IMR-90 (cell line): ENCODE results near the gene FBXL13. TPM values are rescaled to one million over a fixed set of nuclear protein-coding genes. Genes with fewer than 3 reads are reported as not detected.

Experiments used
- ATAC-seq: fragments of 200-7000 bp; cut with Tn5 transposase; 2 replicates; pipeline ENCODE4 v1.9.1; 2020; ENCODE audit warnings: low read depth, mild to moderate bottlenecking, moderate library complexity
- BruUV-seq: library from RNA; stranded (reverse); fragments of 400-500 nt; replicated peaks from 2 replicates; lab custom pipeline; 2021; lab: Mats Ljungman, UMichigan
- CTCF ChIA-PET: fragments of 300-600 bp; formaldehyde crosslinking; extraction: SDS; loops from one replicate; lab custom pipeline; 2021; ENCODE audit warnings: antibody characterized with exemption; lab: Yijun Ruan, JAX
- POLR2A ChIA-PET: fragments of 300-600 bp; sonication (Branson Sonifier 250); formaldehyde crosslinking; loops from one replicate; lab custom pipeline; 2022; ENCODE audit warnings: antibody characterized with exemption; ENCODE audit not compliant: unreplicated experiment; lab: Charles Lee
- DNase-seq: peaks from one replicate; pipeline ENCODE4 v3.0.0; 2013
- H2AFZ ChIP-seq: replicated peaks from 2 replicates; pipeline ENCODE3; 2013; ENCODE audit warnings: low read length, mild to moderate bottlenecking; ENCODE audit not compliant: poor library complexity
- H2AK5ac ChIP-seq: 2 replicates; pipeline ENCODE4 v1.6.1; 2013; ENCODE audit warnings: low read depth, low read length, inconsistent platforms
- H2AK9ac ChIP-seq: replicated peaks from 2 replicates; pipeline ENCODE3; 2013; ENCODE audit warnings: mild to moderate bottlenecking, low read depth, low read length, moderate library complexity; ENCODE audit not compliant: poor library complexity
- H2BK120ac ChIP-seq: 2 replicates; pipeline ENCODE4 v1.6.1; 2013; ENCODE audit warnings: low read depth, low read length, inconsistent platforms
- H2BK15ac ChIP-seq: 3 replicates; pipeline ENCODE4 v1.6.1; 2013; ENCODE audit warnings: low read depth, low read length, inconsistent platforms
- H2BK20ac ChIP-seq: 2 replicates; pipeline ENCODE4 v1.6.1; 2013; ENCODE audit warnings: low read depth, mild to moderate bottlenecking, inconsistent platforms, low read length, moderate library complexity
- H2BK5ac ChIP-seq: 2 replicates; pipeline ENCODE4 v1.6.1; 2013; ENCODE audit warnings: mild to moderate bottlenecking, low read depth, low read length, inconsistent platforms; ENCODE audit not compliant: poor library complexity, severe bottlenecking
- H3K14ac ChIP-seq: replicated peaks from 2 replicates; pipeline ENCODE4 v1.6.1; 2013; ENCODE audit warnings: low read depth, low read length, inconsistent platforms
- H3K18ac ChIP-seq: 2 replicates; pipeline ENCODE4 v1.6.1; 2013; ENCODE audit warnings: low read depth, low read length, control low read depth
- H3K23ac ChIP-seq: 2 replicates; pipeline ENCODE4 v1.6.1; 2013; ENCODE audit warnings: low read depth, low read length, inconsistent platforms
- H3K27ac ChIP-seq: 2 replicates; pipeline ENCODE4 v1.5.1; 2013; ENCODE audit warnings: mild to moderate bottlenecking, control low read depth, low read length; ENCODE audit not compliant: insufficient read depth
- H3K27me3 ChIP-seq: 2 replicates; pipeline ENCODE4 v1.6.1; 2013; ENCODE audit warnings: low read length; ENCODE audit not compliant: control insufficient read depth, insufficient read depth
- H3K36me3 ChIP-seq: 2 replicates; pipeline ENCODE4 v1.6.1; 2013; ENCODE audit warnings: low read length, mixed read lengths; ENCODE audit not compliant: control insufficient read depth, insufficient read depth
- H3K4ac ChIP-seq: 2 replicates; pipeline ENCODE4 v1.6.1; 2013; ENCODE audit warnings: low read depth, low read length, inconsistent platforms
- H3K4me1 ChIP-seq: 2 replicates; pipeline ENCODE4 v1.6.1; 2013; ENCODE audit warnings: low read length, mixed read lengths; ENCODE audit not compliant: control insufficient read depth, insufficient read depth
- H3K4me2 ChIP-seq: 2 replicates; pipeline ENCODE4 v1.6.1; 2013; ENCODE audit warnings: low read depth, mild to moderate bottlenecking, control low read depth, low read length, moderate library complexity
- H3K4me3 ChIP-seq: 2 replicates; pipeline ENCODE4 v1.5.1; 2013; ENCODE audit warnings: low read depth, mild to moderate bottlenecking, control low read depth, low read length, moderate library complexity; ENCODE audit not compliant: insufficient read depth
- H3K56ac ChIP-seq: 2 replicates; pipeline ENCODE4 v1.6.1; 2013; ENCODE audit warnings: low read length, inconsistent platforms; ENCODE audit not compliant: insufficient read depth; ENCODE audit errors: extremely low read depth
- H3K79me1 ChIP-seq, 2 experiments: 2 replicates each; pipeline ENCODE4 v1.6.1; 2013; ENCODE audit warnings: low read length in 2 of 2, inconsistent platforms in 1 of 2, low read depth in 1 of 2
- H3K9ac ChIP-seq: 2 replicates; pipeline ENCODE4 v1.6.1; 2013; ENCODE audit warnings: low read depth, low read length, control low read depth
- H3K9me1 ChIP-seq: 2 replicates; pipeline ENCODE4 v1.6.1; 2013; ENCODE audit warnings: low read length, inconsistent platforms; ENCODE audit not compliant: insufficient read depth
- H3K9me3 ChIP-seq: 2 replicates; pipeline ENCODE4 v1.6.1; 2013; ENCODE audit warnings: low read length; ENCODE audit not compliant: control insufficient read depth, insufficient read depth
- H4K20me1 ChIP-seq: 2 replicates; pipeline ENCODE4 v1.6.1; 2013; ENCODE audit warnings: low read length, inconsistent platforms; ENCODE audit not compliant: insufficient read depth
- H4K5ac ChIP-seq: 2 replicates; pipeline ENCODE4 v1.6.1; 2013; ENCODE audit warnings: mild to moderate bottlenecking, low read depth, low read length, control low read depth
- H4K8ac ChIP-seq, 2 experiments: 2 replicates each; pipeline ENCODE4 v1.6.1; 2013; ENCODE audit warnings: low read depth in 2 of 2, low read length in 2 of 2, control low read depth in 1 of 2, inconsistent platforms in 1 of 2
- H4K91ac ChIP-seq: 2 replicates; pipeline ENCODE4 v1.6.1; 2013; ENCODE audit warnings: low read depth, low read length, inconsistent platforms; ENCODE audit not compliant: insufficient read depth
- CHD1 ChIP-seq: IDR thresholded peaks from 2 replicates; pipeline ENCODE4 v1.6.1; 2012; ENCODE audit warnings: low read depth, low read length, improper control_type of control experiment
- POLR2A ChIP-seq: IDR thresholded peaks from 2 replicates; pipeline ENCODE4 v1.6.1; 2012; ENCODE audit warnings: mild to moderate bottlenecking, low read depth, low read length
- WGBS, 2 experiments: methylation state at CpG; one replicate each; pipeline versions ENCODE4 v1.1.5 to v1.1.7; 2013; ENCODE audit warnings: missing lambda C conversion rate in 2 of 2; ENCODE audit not compliant: insufficient read length in 1 of 2; ENCODE audit errors: extremely low coverage in 2 of 2; 5-methylcytosine and 5-hydroxymethylcytosine counted together
- dilution Hi-C: fragments of 300-500 bp; cut with HindIII; formaldehyde crosslinking; loops from one replicate; pipeline ENCODE4 v1.14.3; 2018; ENCODE audit warnings: low sequenced_read_pairs; ENCODE audit not compliant: unreplicated experiment
- in situ Hi-C: fragments of 300-500 bp; cut with MboI; formaldehyde crosslinking; loops from 3 replicates; pipeline ENCODE4 v1.14.3; 2019; ENCODE audit warnings: low sequenced_read_pairs, inconsistent platforms, mixed read lengths
- intact Hi-C: fragments of 100-400 bp; cut with micrococcal nuclease; formaldehyde crosslinking; loops from 2 replicates; pipeline ENCODE4 v1.10.0; 2022
- polyA plus RNA-seq, 3 experiments: library from polyadenylated mRNA; depleted of rRNA; stranded (reverse); fragments of >200 nt; gene quantifications; 2 replicates each; pipeline ENCODE4 v1.2.3, GENCODE V29; 2012; ENCODE audit warnings: low replicate concordance in 1 of 3
- total RNA-seq: library from RNA; depleted of rRNA; stranded (reverse); fragments of >200 nt; gene quantifications from 2 replicates; pipeline ENCODE4 v1.2.3, GENCODE V29; 2012

The FBXL13 gene
- total and polyA plus RNA-seq, 2 of the 4 experiments (the other 2 are of a cell fraction): 0.24 to 0.36 TPM

GRCh38 chr7:103001210-103001609, 73.4 kb downstream of the FBXL13 start:
- dilution Hi-C loops: no loop called here
- intact Hi-C loops: no loop called here
- Histone ChIP-seq H2BK120ac (no peak overlapping the region), H3K56ac (no peak overlapping the region), H3K9me1 (no peaks in the 10 kb centered on the region), H4K8ac (no peak overlapping the region), H4K20me1 (no peaks in the 10 kb centered on the region), H2AK5ac (no peak overlapping the region), H3K9ac (no peak overlapping the region), H3K27ac (no peak overlapping the region), H3K18ac (no peak overlapping the region), H3K4ac (no peak overlapping the region), H3K36me3 (no peaks in the 10 kb centered on the region), H2BK15ac (no peak overlapping the region), H3K4me3 (no peak overlapping the region), H4K91ac (no peak overlapping the region), H3K4me2 (no peak overlapping the region), H3K14ac (no peak overlapping the region), H2AK9ac (no peak overlapping the region), H2AFZ (no peak overlapping the region), H3K4me1 (no peaks in the 10 kb centered on the region), H3K27me3 (no peaks in the 10 kb centered on the region), H2BK5ac (no peak overlapping the region), H3K79me1 (no peaks in the 10 kb centered on the region), H3K23ac (no peak overlapping the region), H3K9me3 (peaks cover 8% of the 10 kb centered on the region), H4K5ac (no peak overlapping the region), H2BK20ac (no peak overlapping the region)
- POLR2A ChIA-PET: no interaction called here
- no peak for TF ChIP-seq POLR2A
- TF ChIP-seq CHD1: no peak
- in situ Hi-C loops: no loop called here
- 80% methylated on average over 1 of the region's 2 CpGs; no CpG with 5 or more reads in 1 of the 2 experiments for WGBS, 2 experiments
- CTCF ChIA-PET: no interaction called here
- ATAC-seq (no peak), DNase-seq (no peak)
- BruUV-seq: no TSS peak
